Small intestine (tissue), 7 donors: ENCODE measurements around the gene SOHLH1. TPM values are rescaled to one million over a fixed set of nuclear protein-coding genes. Genes with fewer than 3 reads are reported as not detected.

Experiments
- DNase-seq, 2 donors: peaks; one replicate each; pipeline versions ENCODE4 v3.0.0 to v3.0.0-alpha.2; 2013
- FAIRE-seq: peaks from 2 replicates; lab custom pipeline; 2012; peaks lifted over from hg19 to GRCh38; lab: Jason Lieb, UNC
- H3K27ac ChIP-seq, 3 donors: one replicate each; pipeline ENCODE4 v1.5.1; 2013; ENCODE audit warnings: low read length in 2 of 3, mild to moderate bottlenecking in 2 of 3, control low read depth in 1 of 3, inconsistent platforms in 1 of 3, low read depth in 1 of 3, moderate library complexity in 1 of 3
- H3K27me3 ChIP-seq, 3 donors: one replicate each; pipeline ENCODE4 v1.6.1; 2013; ENCODE audit warnings: low read length in 3 of 3, inconsistent platforms in 1 of 3; ENCODE audit not compliant: control insufficient read depth in 3 of 3, insufficient read depth in 3 of 3
- H3K36me3 ChIP-seq, 3 donors: one replicate each; pipeline ENCODE4 v1.6.1; 2013; ENCODE audit warnings: low read length in 3 of 3, inconsistent platforms in 1 of 3, low read depth in 1 of 3, mild to moderate bottlenecking in 1 of 3, moderate library complexity in 1 of 3; ENCODE audit not compliant: control insufficient read depth in 3 of 3, insufficient read depth in 2 of 3
- H3K4me1 ChIP-seq, 3 donors: one replicate each; pipeline ENCODE4 v1.6.1; 2013; ENCODE audit warnings: low read length in 2 of 3, inconsistent platforms in 1 of 3, low read depth in 1 of 3, mild to moderate bottlenecking in 1 of 3, moderate library complexity in 1 of 3; ENCODE audit not compliant: control insufficient read depth in 3 of 3, insufficient read depth in 2 of 3
- H3K4me3 ChIP-seq, 3 donors: one replicate each; pipeline ENCODE4 v1.5.1; 2013; ENCODE audit warnings: low read length in 3 of 3, control low read depth in 1 of 3, inconsistent platforms in 1 of 3, low read depth in 1 of 3, mild to moderate bottlenecking in 1 of 3, moderate library complexity in 1 of 3
- H3K9me3 ChIP-seq, 2 donors: one replicate each; pipeline ENCODE4 v1.6.1; 2013; ENCODE audit warnings: low read depth in 1 of 2, low read length in 1 of 2; ENCODE audit not compliant: control insufficient read depth in 2 of 2, insufficient read depth in 1 of 2
- WGBS, 3 donors: extraction: QIAGEN DNeasy Blood & Tissue Kit; methylation state at CpG; one replicate each; pipeline ENCODE4 v1.1.7; 2013; 5-methylcytosine and 5-hydroxymethylcytosine counted together
- polyA plus RNA-seq, 4 donors: library from polyadenylated mRNA; stranded (reverse) in 3 of 4; unstranded in 1 of 4; fragments of 200-250 nt in 3 of 4; fragments of 120-200 nt in 1 of 4; gene quantifications; one replicate each; pipeline versions ENCODE4 v1.2.1 to v1.2.3, GENCODE V29; 2013
- donor health status: healthy with polysubstance abuse.
- donor health status: control.
- donor health status: control.
- donor health status: Bipolar disorder and iron deficiency.
- donor health status: healthy.

The SOHLH1 gene
- polyA plus RNA-seq, 4 donors: not detected

- H3K4me1 ChIP-seq: no peaks in the 10 kb centered on the region
- H3K9me3 ChIP-seq: no peaks in the 10 kb centered on the region
- no peaks in the 10 kb centered on the region for H3K36me3 ChIP-seq
- no peak overlapping the region for H3K4me3 ChIP-seq
- DNase-seq (no peak), FAIRE-seq (no peak)
- peaks cover 4 to 15% (median 8%) of the 10 kb centered on the region in 3 donors for H3K27me3 ChIP-seq
- 73 to 79% (median 74%) methylated on average over 9 of the region's 9 CpGs for WGBS, 3 donors
- H3K27ac ChIP-seq: no peak overlapping the region
Measured at GRCh38 chr9:135719472-135719871, 20.2 kb upstream of the SOHLH1 start.

DNA sequence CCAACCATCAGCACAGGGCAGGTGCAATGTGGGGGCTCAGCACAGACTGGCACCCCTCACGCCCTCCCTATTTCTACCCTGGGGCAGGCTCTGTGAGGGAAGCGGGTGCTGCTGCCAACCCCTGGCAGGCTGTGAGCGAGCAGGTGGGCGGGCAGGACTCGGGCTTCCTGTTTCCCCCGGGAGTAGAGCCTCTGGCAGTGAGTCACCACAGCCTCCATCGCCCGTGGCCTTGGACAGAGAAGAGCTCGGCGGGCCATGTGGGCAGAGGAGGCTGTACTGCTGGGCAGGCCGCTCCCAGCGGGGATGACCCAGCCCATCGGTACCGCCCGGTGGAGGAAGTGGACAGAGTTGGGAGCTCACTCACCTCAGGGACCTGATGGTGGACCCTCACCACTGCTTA lies 19.3 kb upstream of the SOHLH1 start:
- FAIRE-seq: no peak

DNA sequence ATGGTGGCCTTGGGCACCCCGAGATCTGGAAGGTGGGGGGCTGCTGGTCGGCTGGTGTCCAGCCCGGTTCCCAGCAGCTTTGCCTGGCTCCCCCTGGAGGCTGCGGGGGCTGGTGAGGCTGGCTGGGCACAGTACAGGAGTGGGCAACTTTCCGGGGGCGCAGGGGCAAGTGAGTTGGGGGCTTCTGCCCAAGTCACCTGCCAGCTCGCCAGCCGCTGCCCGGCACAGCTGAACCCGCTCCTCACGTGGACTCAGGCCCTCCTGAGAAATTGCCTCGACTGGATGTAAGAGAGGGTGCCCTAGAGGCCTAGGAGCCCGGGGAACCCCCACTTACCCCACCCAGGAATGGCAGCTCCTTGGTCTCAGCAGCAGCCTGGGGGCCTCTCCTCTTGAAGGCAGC lies 18.1 kb upstream of the SOHLH1 start:
- FAIRE-seq (no peak), DNase-seq (no peak)
- Histone ChIP-seq H3K4me1 (no peaks in the 10 kb centered on the region), H3K36me3 (no peaks in the 10 kb centered on the region), H3K4me3 (no peak overlapping the region), H3K27ac (no peak overlapping the region), H3K27me3 (peaks cover 15 to 31% (median 17%) of the 10 kb centered on the region in 3 donors), H3K9me3 (no peaks in the 10 kb centered on the region)
- WGBS, 3 donors: 76 to 86% (median 79%) methylated on average over 13 of the region's 13 CpGs

More for the DNA sequence above, 19.3 kb upstream of the SOHLH1 start:
- 47 to 61% (median 49%) methylated on average over 14 to 15 of the region's 15 CpGs for WGBS, 3 donors
- H3K4me1 ChIP-seq: no peaks in the 10 kb centered on the region
- H3K36me3 ChIP-seq: no peaks in the 10 kb centered on the region
- H3K27ac ChIP-seq: no peak overlapping the region
- no peaks in the 10 kb centered on the region for H3K9me3 ChIP-seq
- peaks cover 10 to 20% (median 12%) of the 10 kb centered on the region in 3 donors for H3K27me3 ChIP-seq
- H3K4me3 ChIP-seq: no peak overlapping the region
- DNase-seq: no peak

DNA sequence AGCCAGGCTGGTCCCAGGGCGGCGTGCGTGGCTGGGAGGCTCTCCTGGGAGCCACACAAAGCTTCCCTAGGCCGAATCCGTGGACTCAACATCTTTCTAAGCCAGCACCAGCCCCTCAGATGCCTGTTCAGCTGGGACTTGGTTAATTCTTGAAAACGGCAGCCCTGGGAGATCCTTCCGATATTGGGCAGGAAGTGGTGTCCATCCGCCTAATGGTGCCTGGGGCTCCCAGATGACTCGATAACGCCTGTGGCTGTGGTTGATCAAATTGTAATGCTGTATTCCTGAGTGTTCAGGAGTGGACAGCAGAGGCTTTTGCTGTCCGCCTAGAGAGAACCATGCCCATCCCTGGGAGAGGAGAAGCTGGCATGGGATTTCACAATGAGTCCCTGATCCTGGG lies 16.8 kb upstream of the SOHLH1 start:
- peaks cover 15 to 32% (median 17%) of the 10 kb centered on the region in 3 donors for H3K27me3 ChIP-seq

DNA sequence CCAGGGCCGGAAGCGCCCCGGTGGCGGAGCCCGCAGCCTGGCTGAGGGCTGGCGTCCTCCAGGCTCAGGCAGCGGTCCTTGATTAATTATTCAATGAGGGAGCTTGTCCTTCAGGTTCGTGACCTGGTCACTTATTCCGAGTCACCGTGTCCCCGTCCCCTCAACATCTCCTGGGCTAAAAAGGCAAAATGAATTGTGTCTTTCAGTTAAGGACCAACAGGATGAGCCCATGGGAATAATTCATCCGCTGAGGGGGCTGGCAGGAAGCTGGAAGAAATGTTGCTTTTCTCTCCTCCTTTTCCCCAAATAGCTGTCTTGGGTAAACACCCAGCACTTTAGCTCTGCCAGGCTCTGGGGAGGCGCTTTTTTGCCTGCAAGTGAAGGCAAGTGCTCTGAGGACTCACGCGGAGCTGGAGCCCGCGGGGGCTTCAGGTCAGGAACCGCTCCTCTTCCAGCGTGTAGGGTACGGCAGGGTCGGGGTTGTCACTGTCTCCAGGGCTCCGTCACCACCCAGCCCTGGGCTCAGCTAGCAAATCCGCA lies 15.8 kb upstream of the SOHLH1 start:
- no peak for FAIRE-seq
- no peak for DNase-seq
- Histone ChIP-seq H3K27ac (no peak overlapping the region), H3K27me3 (peaks cover 15 to 32% (median 17%) of the 10 kb centered on the region in 3 donors), H3K36me3 (no peaks in the 10 kb centered on the region), H3K9me3 (no peaks in the 10 kb centered on the region), H3K4me1 (no peaks in the 10 kb centered on the region), H3K4me3 (no peak overlapping the region)
- 30 to 34% (median 33%) methylated on average over 23 of the region's 23 CpGs for WGBS, 3 donors

More for the DNA sequence above, 16.8 kb upstream of the SOHLH1 start:
- Histone ChIP-seq H3K27ac (no peak overlapping the region), H3K4me3 (no peak overlapping the region), H3K9me3 (no peaks in the 10 kb centered on the region), H3K36me3 (no peaks in the 10 kb centered on the region), H3K4me1 (no peaks in the 10 kb centered on the region)
- no peak for FAIRE-seq
- DNase-seq: no peak
- 84 to 86% (median 86%) methylated on average over 11 of the region's 11 CpGs for WGBS, 3 donors

DNA sequence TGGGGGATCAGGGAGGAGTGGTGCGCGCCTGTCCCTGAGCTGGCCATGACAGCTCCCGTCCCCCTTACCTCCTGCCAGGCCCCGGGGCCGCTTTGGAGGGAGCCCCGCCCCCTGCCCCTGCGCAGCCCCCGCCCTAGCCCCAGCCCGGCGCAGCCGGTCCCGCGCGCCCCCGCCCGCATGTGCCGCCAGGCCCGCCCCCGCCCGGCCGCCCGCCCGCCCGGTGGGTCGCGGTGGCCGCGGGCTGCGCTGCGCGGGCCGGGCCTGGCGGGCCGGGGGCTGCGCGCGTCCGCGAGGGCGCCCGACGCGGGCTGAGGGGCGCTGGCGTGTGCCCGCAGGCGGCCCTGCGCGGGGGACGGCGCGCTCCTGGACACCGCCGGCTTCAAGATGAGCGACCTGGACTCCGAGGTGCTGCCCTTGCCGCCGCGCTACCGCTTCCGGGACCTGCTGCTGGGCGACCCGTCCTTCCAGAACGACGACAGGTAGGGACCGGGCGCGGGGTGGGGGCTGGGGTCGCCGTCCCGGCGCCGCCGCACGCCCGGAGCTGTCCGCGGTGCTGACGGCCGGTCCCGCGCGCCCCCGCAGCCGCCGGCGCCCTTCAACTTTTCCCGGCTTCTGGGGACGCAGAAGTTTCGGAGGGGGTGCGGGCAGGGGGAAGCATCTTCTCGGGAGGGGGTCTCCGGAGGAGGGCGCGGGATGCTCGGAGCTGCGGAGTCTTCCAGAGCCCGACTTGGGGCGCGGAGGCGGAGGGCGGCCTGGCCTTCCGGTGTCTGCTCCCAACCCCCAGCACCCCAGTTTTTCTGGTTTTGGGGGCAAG lies 15.2 kb upstream of the SOHLH1 start:
- no peaks in the 10 kb centered on the region for H3K36me3 ChIP-seq
- 4 to 11% (median 7%) methylated on average over 46 to 103 of the region's 103 CpGs for WGBS, 3 donors
- no peaks in the 10 kb centered on the region for H3K4me1 ChIP-seq
- H3K4me3 ChIP-seq: no peak overlapping the region
- DNase-seq (peak in 1 of 2 donors; percentile 38), FAIRE-seq (no peak)
- H3K9me3 ChIP-seq: no peaks in the 10 kb centered on the region
- H3K27ac ChIP-seq: no peak overlapping the region
- peaks cover 15 to 32% (median 17%) of the 10 kb centered on the region in 3 donors for H3K27me3 ChIP-seq

GRCh38 chr9:135712613-135713295 lies 13.5 kb upstream of the SOHLH1 start:
- H3K9me3 ChIP-seq: no peaks in the 10 kb centered on the region
- WGBS, 3 donors: 47 to 53% (median 48%) methylated on average over 15 to 16 of the region's 16 CpGs
- H3K36me3 ChIP-seq: no peaks in the 10 kb centered on the region
- FAIRE-seq: no peak
- no peak for DNase-seq
- H3K4me3 ChIP-seq: no peak overlapping the region
- H3K4me1 ChIP-seq: no peaks in the 10 kb centered on the region
- no peak overlapping the region for H3K27ac ChIP-seq
- H3K27me3 ChIP-seq: peaks cover 15 to 32% (median 17%) of the 10 kb centered on the region in 3 donors

DNA sequence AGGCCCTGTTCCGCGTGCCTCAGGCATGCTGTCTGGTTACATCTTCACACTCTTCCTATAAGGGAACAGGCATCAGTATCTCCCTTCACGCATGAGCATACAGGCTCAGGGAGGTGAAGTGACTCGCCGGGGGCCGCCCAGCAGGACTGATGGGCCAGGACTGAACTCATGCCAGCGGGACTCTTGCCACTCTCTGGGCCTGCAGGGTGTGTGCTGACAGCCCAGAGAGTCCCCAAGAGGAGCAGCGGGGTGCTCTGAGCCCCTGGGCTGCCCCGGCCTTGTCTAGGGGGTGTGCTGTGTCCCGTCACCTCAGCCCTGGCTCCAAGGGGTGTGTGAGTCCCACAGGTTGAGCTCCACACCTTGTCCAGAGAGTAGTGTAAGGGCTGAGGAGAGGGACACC lies 12.6 kb upstream of the SOHLH1 start:
- Histone ChIP-seq H3K36me3 (no peaks in the 10 kb centered on the region), H3K27me3 (peaks cover 15 to 32% (median 17%) of the 10 kb centered on the region in 3 donors), H3K4me3 (no peak overlapping the region), H3K4me1 (no peaks in the 10 kb centered on the region), H3K9me3 (no peaks in the 10 kb centered on the region), H3K27ac (no peak overlapping the region)
- DNase-seq (no peak), FAIRE-seq (no peak)
- 68 to 86% (median 76%) methylated on average over 10 of the region's 10 CpGs for WGBS, 3 donors
